HG02981 (cell line): ENCODE data around the gene TOP3B.

Experiments
- ATAC-seq: cut with Tn5 transposase; IDR thresholded peaks from one replicate; pipeline ENCODE4 v1.9.1; 2021; ENCODE audit warnings: mild to moderate bottlenecking, moderate library complexity; ENCODE audit not compliant: unreplicated experiment

The TOP3B gene

DNA sequence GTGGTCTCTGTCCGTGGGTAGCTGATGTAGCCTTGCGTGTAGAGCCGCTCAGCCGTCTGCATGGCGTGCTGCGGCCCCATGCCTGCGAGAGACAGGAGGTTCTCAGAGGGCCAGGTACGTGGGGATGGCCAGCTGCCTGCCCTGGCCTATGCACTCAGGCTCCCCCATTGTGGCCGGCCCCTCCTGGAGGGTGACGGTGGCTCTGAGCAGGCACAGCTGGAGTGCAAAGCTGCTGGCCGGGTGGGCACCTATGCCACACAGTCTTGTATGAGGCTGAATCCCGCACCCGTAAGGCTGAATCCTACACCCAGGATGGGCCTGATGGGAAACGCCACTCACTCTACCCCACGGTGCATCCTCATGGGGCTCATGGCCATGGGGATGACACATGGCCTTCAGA is 18.4 kb downstream of the TOP3B start:
- no peak for ATAC-seq

DNA sequence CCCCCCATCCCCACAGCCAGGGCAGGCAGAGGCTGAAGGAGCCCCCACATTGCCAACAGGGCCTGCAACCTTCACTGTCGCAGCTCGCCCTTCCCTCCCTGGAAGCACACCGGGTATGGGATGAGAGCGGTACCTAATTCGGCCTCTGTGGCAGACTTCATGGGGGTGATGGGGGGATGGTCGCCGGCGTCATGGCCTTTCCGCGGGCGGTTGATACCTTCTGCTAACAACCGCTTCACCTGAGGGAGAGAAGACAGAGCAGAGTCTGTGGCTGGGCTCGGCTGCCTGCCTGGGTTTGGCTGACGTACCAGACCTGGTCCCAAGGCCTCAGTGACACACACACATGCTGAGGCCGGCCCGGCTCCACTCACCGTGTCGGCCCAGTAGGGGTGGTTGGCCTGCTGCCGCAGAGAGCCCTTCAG is 18.8 kb downstream of the TOP3B start:
- no peak for ATAC-seq

- ATAC-seq = no peak
These were observed 19.3 kb downstream of the TOP3B start for GRCh38 chr22:21963286-21963685.

DNA sequence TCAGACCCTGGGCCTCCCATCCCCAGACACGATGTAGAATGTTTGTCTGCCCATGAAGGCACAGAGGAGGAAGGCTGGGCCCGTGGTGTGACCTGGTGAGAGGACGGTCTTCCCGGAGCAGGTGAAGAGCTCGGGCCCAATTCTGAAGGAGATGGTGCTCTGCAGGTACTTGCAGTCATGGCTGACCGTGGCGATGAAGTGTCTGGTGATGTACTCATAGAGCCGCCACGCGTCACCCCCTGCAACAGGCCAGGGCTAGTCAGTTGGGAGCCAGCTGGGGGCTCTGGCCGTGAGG is 20.0 kb downstream of the TOP3B start:
- no peak for ATAC-seq

GRCh38 chr22:21961886-21962654 is 20.5 kb downstream of the TOP3B start:
- ATAC-seq = no peak

GRCh38 chr22:21961127-21961867 is 21.3 kb downstream of the TOP3B start:
- no peak for ATAC-seq

GRCh38 chr22:21960200-21961126 is 22.1 kb downstream of the TOP3B start:
- ATAC-seq = no peak

- ATAC-seq = no peak
These were observed 23.1 kb downstream of the TOP3B start for GRCh38 chr22:21959274-21960074.

- no peak for ATAC-seq
These were observed 24.0 kb downstream of the TOP3B start for GRCh38 chr22:21958360-21959273.

DNA sequence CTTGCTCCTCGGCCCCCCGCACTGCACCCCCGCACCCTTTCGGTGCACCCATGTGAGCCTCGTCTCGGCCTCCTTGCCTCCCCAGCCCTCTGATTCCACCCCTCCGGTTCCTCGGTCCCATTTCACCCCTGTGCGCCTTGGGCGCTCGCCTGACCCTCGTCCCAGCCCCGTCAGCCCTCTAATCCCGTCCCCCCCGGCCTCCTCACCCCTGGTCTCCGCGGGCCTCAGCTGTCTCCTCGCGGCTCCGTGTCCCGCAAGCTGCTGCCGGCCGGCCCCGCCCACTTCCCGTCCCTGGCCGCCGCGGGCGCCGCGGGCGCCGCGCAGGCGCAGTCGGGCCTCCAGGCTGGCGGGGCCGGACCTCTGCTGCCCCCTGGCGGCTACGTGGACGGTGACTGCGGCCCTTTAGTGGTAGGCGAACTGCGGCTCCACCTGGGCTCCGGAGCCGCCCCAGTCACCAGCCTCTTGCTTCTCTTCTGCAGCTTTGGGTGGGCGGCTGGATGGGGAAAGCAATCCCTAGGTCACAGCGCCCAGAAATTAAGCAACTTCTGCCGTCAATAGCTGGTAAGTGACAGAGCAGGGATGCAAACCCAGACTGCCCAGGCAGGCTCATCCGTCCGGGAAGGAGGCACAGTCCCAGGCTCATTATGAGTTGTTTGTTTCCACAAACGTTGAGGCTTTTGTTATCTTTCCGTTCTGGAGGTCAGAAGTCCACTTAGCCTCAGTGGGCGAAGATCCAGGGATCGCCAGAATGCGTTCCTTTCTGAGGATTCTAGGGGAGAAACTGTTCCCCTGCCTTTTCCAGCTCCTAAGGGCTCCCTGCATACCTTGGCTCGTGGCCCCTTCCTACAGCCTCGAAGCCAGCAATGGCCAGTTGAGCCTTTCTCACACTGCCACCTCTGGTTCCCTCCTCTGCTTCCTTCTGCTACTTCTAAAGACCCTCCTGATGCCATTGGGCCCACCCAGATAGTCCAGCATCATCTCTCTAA is 29.7 kb downstream of the TOP3B start, which contains the start of gene PPM1F:
Gene PPM1F, minus strand, starts transcription at position 263 of the 986 bp plus-strand sequence. CDS start 6,800 bp downstream, outside the sequence.
- peak; percentile 68 for ATAC-seq

DNA sequence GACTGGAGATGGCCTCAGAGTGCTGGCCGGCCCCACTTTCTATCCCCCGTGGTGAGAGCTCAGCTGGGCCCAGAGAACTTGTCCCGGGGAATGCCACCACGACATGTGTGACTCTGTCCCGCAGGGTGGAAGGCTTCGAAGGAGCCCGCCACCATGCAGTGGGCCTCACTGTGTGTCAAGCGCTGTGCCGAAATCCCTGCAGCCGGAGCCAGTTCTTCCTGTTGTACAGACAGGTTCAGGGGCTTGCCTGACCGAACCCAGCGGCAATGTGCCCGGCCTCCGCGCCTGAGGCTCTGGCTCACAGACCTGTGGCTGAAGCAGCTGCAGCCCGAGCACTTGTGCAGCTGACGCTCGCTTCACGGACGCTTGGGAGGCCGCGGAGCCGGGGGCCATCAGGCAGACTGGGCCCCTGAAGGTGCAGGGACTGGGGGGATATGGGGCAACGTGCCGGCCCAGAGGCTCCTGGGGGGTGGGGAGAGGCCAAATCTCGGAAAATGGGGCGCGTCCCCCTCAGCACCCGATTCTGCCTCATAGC is 30.6 kb downstream of the TOP3B start:
- no peak for ATAC-seq

DNA sequence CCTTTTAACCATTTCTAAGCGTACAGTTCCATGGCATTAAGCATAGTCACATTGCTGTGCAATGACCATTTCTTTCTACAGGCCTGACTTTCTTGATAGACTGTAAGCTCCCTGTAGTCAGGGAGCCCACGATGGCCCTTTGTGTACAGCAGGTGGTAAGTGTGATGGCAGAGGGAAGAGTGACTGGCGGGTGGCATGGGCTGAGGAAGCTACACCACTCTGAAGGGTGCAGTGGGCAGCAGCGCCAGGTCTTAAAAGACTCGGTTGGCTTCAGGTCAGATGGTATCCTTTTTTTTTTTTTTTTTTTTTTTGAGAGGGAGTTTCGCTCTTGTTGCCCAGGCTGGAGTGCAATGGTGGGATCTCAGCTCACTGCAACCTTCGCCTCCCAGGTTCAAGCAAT is 31.5 kb downstream of the TOP3B start:
- ATAC-seq = no peak

- no peak for ATAC-seq
These were observed 32.6 kb downstream of the TOP3B start for GRCh38 chr22:21949948-21950347.

DNA sequence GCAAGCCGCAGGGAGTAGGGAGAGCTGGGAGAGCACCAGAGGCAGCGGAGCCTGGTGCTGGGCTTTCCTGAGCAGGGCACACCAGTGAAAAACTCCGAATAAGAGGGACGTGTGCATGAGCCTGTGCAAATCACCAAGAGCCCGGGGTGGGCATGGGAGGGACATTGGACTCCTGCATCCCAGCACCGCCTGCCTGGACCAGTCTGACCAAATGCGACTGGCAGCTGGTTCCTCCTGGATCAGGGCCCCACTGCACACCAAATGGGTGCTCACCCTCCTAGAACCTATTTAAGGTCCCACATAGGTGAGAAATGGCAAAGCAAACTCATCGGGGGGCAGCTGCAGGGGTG is 33.0 kb downstream of the TOP3B start:
- ATAC-seq = no peak

GRCh38 chr22:21948824-21949568 is 33.6 kb downstream of the TOP3B start:
- ATAC-seq = no peak

DNA sequence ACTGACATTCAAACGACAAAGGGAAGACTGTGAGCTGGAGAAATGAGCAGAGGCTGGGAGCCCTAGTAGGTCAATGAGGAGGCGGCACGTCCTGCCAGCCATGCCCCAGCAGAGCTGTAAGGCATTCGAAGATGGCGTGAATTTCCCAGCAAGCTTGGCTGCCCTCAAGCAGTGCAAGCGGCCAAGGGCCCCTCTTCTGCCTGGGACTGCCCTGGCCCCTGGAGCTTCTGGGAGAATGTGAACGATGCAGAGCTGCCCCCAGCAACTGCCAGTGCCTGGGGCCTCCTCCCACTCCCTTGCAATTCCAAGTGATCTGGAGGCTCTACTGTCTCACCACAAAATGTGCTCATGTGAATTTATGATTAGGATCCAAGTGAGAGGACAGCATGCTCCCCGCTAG is 34.2 kb downstream of the TOP3B start:
- ATAC-seq = no peak
